CD14-positive monocyte (primary cell): Measurements from ENCODE around the gene TNIK. TPM values are rescaled to one million over a fixed set of nuclear protein-coding genes. Genes with fewer than 3 reads are reported as not detected.

Experiments used
- DNase-seq, 3 donors: peaks; one replicate each; pipeline ENCODE4 v3.0.0-alpha.2; 2011 to 2022
- H2AFZ ChIP-seq: 2 replicates; pipeline ENCODE4 v1.6.0; 2012; ENCODE audit warnings: mild to moderate bottlenecking, low read depth, low read length, inconsistent platforms; ENCODE audit not compliant: insufficient read depth, poor library complexity, severe bottlenecking
- H3K27ac ChIP-seq, 2 donors: 1 replicate in 1 of 2; 2 replicates in 1 of 2; pipeline ENCODE4 v1.5.1; 2012 to 2013; ENCODE audit warnings: low read length in 2 of 2, control low read depth in 1 of 2, inconsistent platforms in 1 of 2, low read depth in 1 of 2, mild to moderate bottlenecking in 1 of 2
- H3K27me3 ChIP-seq, 2 donors: one replicate each; pipeline versions ENCODE4 v1.6.0 to v1.6.1; 2011 to 2013; ENCODE audit warnings: low read length in 2 of 2; ENCODE audit not compliant: control insufficient read depth in 2 of 2, insufficient read depth in 2 of 2
- H3K36me3 ChIP-seq, 2 donors: replicated peaks in 1 of 2; 1 replicate in 1 of 2; 2 replicates in 1 of 2; pipeline versions ENCODE4 v1.5.1 to v1.6.1; 2012 to 2013; ENCODE audit warnings: low read length in 2 of 2, control low read depth in 1 of 2, inconsistent platforms in 1 of 2, mild to moderate bottlenecking in 1 of 2; ENCODE audit not compliant: insufficient read depth in 2 of 2, control insufficient read depth in 1 of 2
- H3K4me1 ChIP-seq, 2 donors: 1 replicate in 1 of 2; 2 replicates in 1 of 2; pipeline versions ENCODE4 v1.5.1 to v1.6.1; 2012 to 2013; ENCODE audit warnings: low read length in 2 of 2, control low read depth in 1 of 2, inconsistent platforms in 1 of 2, mild to moderate bottlenecking in 1 of 2, moderate library complexity in 1 of 2; ENCODE audit not compliant: insufficient read depth in 2 of 2, control insufficient read depth in 1 of 2
- H3K4me2 ChIP-seq: replicated peaks from 2 replicates; pipeline ENCODE3; 2012; ENCODE audit warnings: low read length, moderate library complexity, mild to moderate bottlenecking; ENCODE audit not compliant: poor library complexity, severe bottlenecking; ENCODE audit errors: extremely low read depth
- H3K4me3 ChIP-seq, 3 experiments: fragments of 200-600 bp in 1 of 3; sonication (generic) in 1 of 3; replicated peaks in 1 of 3; 1 replicate in 2 of 3; 2 replicates in 1 of 3; pipeline ENCODE4 v1.5.1; 2011 to 2013; ENCODE audit warnings: low read length in 3 of 3, mild to moderate bottlenecking in 3 of 3, control low read depth in 2 of 3, low read depth in 2 of 3, inconsistent platforms in 1 of 3, moderate library complexity in 1 of 3
- H3K79me2 ChIP-seq: 2 replicates; pipeline ENCODE4 v1.6.0; 2012; ENCODE audit warnings: mild to moderate bottlenecking, control low read depth, inconsistent platforms, low read length, moderate library complexity; ENCODE audit not compliant: insufficient read depth
- H3K9ac ChIP-seq: 2 replicates; pipeline ENCODE4 v1.6.0; 2017; ENCODE audit warnings: low read length, mild to moderate bottlenecking; ENCODE audit not compliant: insufficient read depth, poor library complexity, severe bottlenecking
- H3K9me3 ChIP-seq, 2 donors: replicated peaks in 1 of 2; 1 replicate in 1 of 2; 2 replicates in 1 of 2; pipeline versions ENCODE4 v1.5.1 to v1.6.1; 2012 to 2013; ENCODE audit warnings: low read length in 2 of 2, control low read depth in 1 of 2; ENCODE audit not compliant: control insufficient read depth in 1 of 2, insufficient read depth in 1 of 2
- H4K20me1 ChIP-seq: 2 replicates; pipeline ENCODE4 v1.6.0; 2012; ENCODE audit warnings: mild to moderate bottlenecking, low read length, control low read depth, moderate library complexity; ENCODE audit not compliant: insufficient read depth
- H3K27ac Mint-ChIP-seq, 7 donors: one replicate each; pipeline ENCODE4 v1.8.0; 2020; ENCODE audit warnings: mild to moderate bottlenecking in 7 of 7, mixed read lengths in 7 of 7, moderate library complexity in 6 of 7, inconsistent platforms in 2 of 7
- H3K27me3 Mint-ChIP-seq, 3 donors: one replicate each; pipeline ENCODE4 v1.8.0; 2021 to 2022; ENCODE audit warnings: low read depth in 3 of 3, mild to moderate bottlenecking in 3 of 3, mixed read lengths in 3 of 3, moderate library complexity in 3 of 3, inconsistent platforms in 1 of 3
- H3K36me3 Mint-ChIP-seq, 2 donors: one replicate each; pipeline ENCODE4 v1.8.0; 2020; ENCODE audit warnings: mixed read lengths in 2 of 2, inconsistent platforms in 1 of 2, mild to moderate bottlenecking in 1 of 2
- H3K4me1 Mint-ChIP-seq: one replicate; pipeline ENCODE4 v1.8.0; 2020; ENCODE audit warnings: mild to moderate bottlenecking, mixed read lengths
- H3K4me3 Mint-ChIP-seq, 2 donors: one replicate each; pipeline ENCODE4 v1.8.0; 2020; ENCODE audit warnings: mild to moderate bottlenecking in 2 of 2, mixed read lengths in 2 of 2, moderate library complexity in 1 of 2
- H3K9me3 Mint-ChIP-seq, 7 donors: one replicate each; pipeline ENCODE4 v1.8.0; 2020 to 2022; ENCODE audit warnings: mixed read lengths in 7 of 7, mild to moderate bottlenecking in 6 of 7, moderate library complexity in 6 of 7, inconsistent platforms in 2 of 7
- CTCF ChIP-seq: fragments of 200-600 bp; IDR thresholded peaks from one replicate; pipeline ENCODE4 v1.8.0; 2022; ENCODE audit warnings: antibody characterized with exemption, mild to moderate bottlenecking
- WGBS: methylation state at CpG from one replicate; pipeline ENCODE4 v1.1.5; 2013; ENCODE audit warnings: missing lambda C conversion rate; ENCODE audit not compliant: insufficient coverage; 5-methylcytosine and 5-hydroxymethylcytosine counted together
- intact Hi-C, 2 donors: fragments of 100-400 bp; cut with micrococcal nuclease; formaldehyde crosslinking; loops; one replicate each; pipeline versions ENCODE4 v1.15.0 to v1.15.1; 2023
- polyA plus RNA-seq, 3 donors: library from polyadenylated mRNA; depleted of rRNA in 1 of 3; unstranded in 2 of 3; stranded (reverse) in 1 of 3; fragments of 300-500 nt in 2 of 3; fragments of >200 nt in 1 of 3; fragmentation: Illumina TruSeq in 2 of 3; gene quantifications; 1 replicate in 2 of 3; 2 replicates in 1 of 3; pipeline ENCODE4 v1.2.3, GENCODE V29; 2012 to 2021

The TNIK gene
- polyA plus RNA-seq, 3 donors, result 0.36 to 1.8 (median 0.75) TPM

DNA sequence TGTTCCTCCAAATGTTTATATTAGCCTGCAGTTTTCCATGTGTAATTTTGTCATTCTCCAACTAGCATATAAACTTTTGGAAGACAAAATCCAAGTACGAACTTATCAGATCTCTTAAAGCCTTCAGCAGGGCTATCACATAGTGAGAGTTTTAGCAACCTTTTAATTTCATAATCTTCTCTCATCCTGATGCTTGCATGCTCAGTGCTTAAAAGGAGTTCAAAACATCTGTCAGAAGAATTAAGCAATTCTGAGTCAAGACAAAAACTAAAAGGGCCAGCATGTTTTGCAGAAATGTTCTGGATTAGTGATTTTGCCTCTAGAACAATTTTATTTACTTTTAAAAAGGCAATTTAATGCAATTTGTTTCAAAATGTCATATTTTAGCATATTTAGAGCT is 360.3 kb downstream of the TNIK start:
- Histone ChIP-seq H3K79me2 (no peaks in the 10 kb centered on the region), H3K27ac (no peak overlapping the region), H4K20me1 (no peaks in the 10 kb centered on the region), H2AFZ (no peak overlapping the region), H3K27me3 (no peaks in the 10 kb centered on the region), H3K4me3 (no peak overlapping the region), H3K4me2 (no peak overlapping the region), H3K9ac (no peak overlapping the region), H3K4me1 (no peaks in the 10 kb centered on the region), H3K36me3 (no peaks in the 10 kb centered on the region), H3K9me3 (no peaks in the 10 kb centered on the region)
- TF ChIP-seq CTCF, result no peak
- WGBS, result no CpG with 5 or more reads among the region's 1 CpG
- no peak overlapping the region for H3K27ac Mint-ChIP-seq
- no peaks in the 10 kb centered on the region for H3K36me3 Mint-ChIP-seq
- intact Hi-C loops, result no loop called here
- H3K27me3 Mint-ChIP-seq, result peaks cover 0 to 3% (median 0%) of the 10 kb centered on the region in 3 donors
- peaks cover 0 to 4% (median 0%) of the 10 kb centered on the region in 7 donors for H3K9me3 Mint-ChIP-seq
- no peak for DNase-seq
- no peak overlapping the region for H3K4me3 Mint-ChIP-seq
- no peaks in the 10 kb centered on the region for H3K4me1 Mint-ChIP-seq

- H3K27me3 Mint-ChIP-seq, result peaks cover 0 to 3% (median 2%) of the 10 kb centered on the region in 3 donors
- Histone ChIP-seq H3K9me3 (no peaks in the 10 kb centered on the region), H3K4me2 (no peak overlapping the region), H2AFZ (no peak overlapping the region), H4K20me1 (no peaks in the 10 kb centered on the region), H3K4me3 (no peak overlapping the region), H3K27ac (no peak overlapping the region), H3K79me2 (no peaks in the 10 kb centered on the region), H3K27me3 (no peaks in the 10 kb centered on the region), H3K9ac (no peak overlapping the region), H3K4me1 (no peaks in the 10 kb centered on the region), H3K36me3 (no peaks in the 10 kb centered on the region)
- no peak overlapping the region for H3K4me3 Mint-ChIP-seq
- no peak for TF ChIP-seq CTCF
- H3K36me3 Mint-ChIP-seq, result no peaks in the 10 kb centered on the region
- H3K9me3 Mint-ChIP-seq, result peaks cover 0 to 4% (median 0%) of the 10 kb centered on the region in 7 donors
- no peak for DNase-seq
- no peak overlapping the region for H3K27ac Mint-ChIP-seq
- no peaks in the 10 kb centered on the region for H3K4me1 Mint-ChIP-seq
- WGBS, result no CpG with 5 or more reads among the region's 1 CpG
- intact Hi-C loops, result no loop called here
These were observed 365.1 kb downstream of the TNIK start for GRCh38 chr3:171095063-171095462.
